BJ (cell line): ENCODE data around the gene CEACAM21. TPM values are rescaled to one million over a fixed set of nuclear protein-coding genes. Genes with fewer than 3 reads are reported as not detected.

Experiments used
- CTCF ChIA-PET: fragments of 350-600 bp; formaldehyde crosslinking; extraction: SDS; loops from one replicate; lab custom pipeline; 2021; ENCODE audit warnings: antibody characterized with exemption, inconsistent platforms; lab: Yijun Ruan, JAX
- POLR2A ChIA-PET: fragments of 300-600 bp; sonication (Branson Sonifier 250); formaldehyde crosslinking; extraction: SDS; loops from one replicate; lab custom pipeline; 2021; ENCODE audit warnings: antibody characterized with exemption; lab: Charles Lee
- DNase-seq: peaks from one replicate; pipeline ENCODE4 v3.0.0-alpha.2; 2011; ENCODE audit warnings: low read depth
- H3K27me3 ChIP-seq: 2 replicates; pipeline ENCODE4 v1.6.0; 2011; ENCODE audit warnings: low read length; ENCODE audit not compliant: control insufficient read depth, insufficient read depth
- H3K36me3 ChIP-seq: 2 replicates; pipeline ENCODE4 v1.5.1; 2011; ENCODE audit warnings: low read length; ENCODE audit not compliant: control insufficient read depth, insufficient read depth
- H3K4me3 ChIP-seq: 2 replicates; pipeline ENCODE4 v1.5.1; 2011; ENCODE audit warnings: low read depth, mild to moderate bottlenecking, control low read depth, low read length
- CTCF ChIP-seq: IDR thresholded peaks from 2 replicates; pipeline ENCODE4 v1.5.1; 2011; ENCODE audit warnings: low read depth, mild to moderate bottlenecking, control low read depth, inconsistent platforms, low read length, moderate library complexity; ENCODE audit not compliant: insufficient read depth
- polyA plus RNA-seq: library from polyadenylated mRNA; depleted of rRNA; stranded (reverse); fragments of >200 nt; gene quantifications from 2 replicates; pipeline ENCODE4 v1.2.3, GENCODE V29; 2011

Gene CEACAM21
- polyA plus RNA-seq, 1 experiment: not detected

DNA sequence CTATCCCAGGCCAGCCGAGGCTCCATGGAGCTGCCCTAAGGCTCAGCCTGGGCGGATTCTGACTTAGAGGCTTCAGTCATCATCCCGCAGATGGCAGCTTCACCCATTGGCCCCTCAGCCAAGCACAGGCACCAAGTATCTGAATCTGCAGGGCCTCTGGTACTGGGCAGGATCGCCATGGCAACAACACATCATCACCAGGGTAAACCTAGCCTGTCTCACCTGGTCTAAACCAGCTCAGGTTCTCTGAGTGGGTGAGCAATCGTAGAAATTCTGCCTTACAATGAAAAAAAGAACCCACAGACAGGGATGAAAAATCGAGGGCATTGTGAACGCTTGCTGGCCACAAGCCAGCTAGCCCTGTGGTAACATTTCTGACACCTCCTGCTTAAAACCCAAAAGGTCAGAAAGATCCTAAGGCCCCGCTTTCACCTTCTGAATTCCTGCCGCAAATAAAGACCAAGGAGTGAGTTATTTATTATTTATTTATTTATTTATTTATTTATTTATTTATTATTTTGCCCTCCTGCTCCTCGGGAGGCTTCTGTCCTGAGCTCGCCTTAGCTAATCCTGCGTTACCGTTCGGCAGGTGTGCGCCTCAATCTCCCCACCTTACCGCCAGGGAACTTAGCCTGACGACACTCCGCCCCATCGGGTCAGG, 12.0 kb upstream of the CEACAM21 start:
- ChIA-PET CTCF (interaction anchor here (0.7 to 12.3 kb wide), 14 partner anchors 8 to 376 kb away, joined by 3 to 205 read pairs (median 4); partner anchors contain the start of genes DMAC2 and ERICH4), POLR2A (no interaction called here)
- Histone ChIP-seq H3K4me3 (no peak overlapping the region), H3K27me3 (peaks cover 22% of the 10 kb centered on the region), H3K36me3 (no peaks in the 10 kb centered on the region)
- no peak for DNase-seq
- TF ChIP-seq CTCF: no peak

DNA sequence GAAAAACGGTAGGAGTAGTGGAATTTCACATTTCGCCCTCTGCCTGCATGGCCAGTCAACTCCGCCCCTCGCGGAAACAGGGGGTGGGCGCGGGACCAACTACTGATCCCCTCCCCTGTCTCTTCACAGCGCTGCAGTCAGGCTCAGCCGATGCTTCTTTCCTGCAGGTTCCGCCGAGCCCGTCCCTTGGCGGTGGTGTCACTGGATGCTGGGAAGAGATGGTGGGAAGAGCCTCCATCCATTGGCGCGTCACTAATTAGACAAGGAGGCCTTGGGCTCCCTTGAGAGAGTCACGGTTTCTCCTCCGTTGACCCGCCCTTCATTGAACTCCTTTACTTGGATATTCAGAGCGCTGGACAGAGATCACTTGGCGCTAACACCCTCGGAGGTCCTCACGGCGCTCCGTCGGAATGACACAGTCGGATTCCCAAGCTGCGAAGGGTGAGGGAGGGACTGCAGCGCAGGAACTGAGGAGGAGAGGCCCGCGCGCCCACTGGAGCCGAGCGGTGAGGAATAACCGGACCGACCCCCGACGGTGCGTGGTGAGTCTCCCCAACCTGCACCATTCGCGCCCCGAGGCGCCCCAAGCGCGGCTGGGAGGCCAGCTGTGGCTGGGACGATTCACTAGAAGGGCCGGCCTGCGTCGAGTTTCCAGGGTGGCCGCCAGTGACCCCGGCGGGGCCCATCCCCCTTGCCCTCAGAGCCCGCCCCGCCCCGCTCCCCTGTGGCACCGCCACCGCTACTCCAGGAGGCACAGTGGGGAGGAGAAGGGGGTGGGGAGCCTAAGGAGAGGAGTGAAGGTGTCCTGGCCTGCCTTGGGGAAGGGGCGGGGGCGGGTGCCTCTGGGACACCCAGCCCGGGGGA, 11.2 kb upstream of the CEACAM21 start:
- Histone ChIP-seq H3K4me3 (no peak overlapping the region), H3K36me3 (no peaks in the 10 kb centered on the region), H3K27me3 (peaks cover 22% of the 10 kb centered on the region)
- POLR2A ChIA-PET: no interaction called here
- CTCF ChIA-PET: interaction anchor here (1.0 to 12.3 kb wide), 4 partner anchors 13 to 151 kb away, joined by 3 to 205 read pairs (median 4); partner anchors contain the start of genes DMAC2 and ERICH4
- TF ChIP-seq CTCF: no peak
- DNase-seq: no peak

GRCh38 chr19:41565379-41565720, 10.6 kb upstream of the CEACAM21 start:
- no peak overlapping the region for H3K4me3 ChIP-seq
- ChIA-PET POLR2A (no interaction called here), CTCF (interaction anchor here (12.3 kb wide), 1 partner anchor 119 kb away, joined by 205 read pairs; the partner anchor contains the start of genes DMAC2 and ERICH4)
- no peak for TF ChIP-seq CTCF
- DNase-seq: no peak
- no peaks in the 10 kb centered on the region for H3K36me3 ChIP-seq
- peaks cover 22% of the 10 kb centered on the region for H3K27me3 ChIP-seq

GRCh38 chr19:41566001-41566400, 10.0 kb upstream of the CEACAM21 start:
- Histone ChIP-seq H3K27me3 (peaks cover 22% of the 10 kb centered on the region), H3K36me3 (no peaks in the 10 kb centered on the region), H3K4me3 (no peak overlapping the region)
- no peak for TF ChIP-seq CTCF
- POLR2A ChIA-PET: no interaction called here
- CTCF ChIA-PET: interaction anchor here (0.9 to 12.3 kb wide), 2 partner anchors 12 to 120 kb away, joined by 3 to 205 read pairs; partner anchors contain the start of genes DMAC2 and ERICH4
- no peak for DNase-seq
